Thymus (tissue), 11 donors: Measurements from ENCODE around the gene CRYZ. TPM values are rescaled to one million over a fixed set of nuclear protein-coding genes. Genes with fewer than 3 reads are reported as not detected.
"Not testable (repeated sequence)": the region's sequence is repeated elsewhere in the genome, so short reads cannot be mapped to it uniquely, and the experiment has no call there.

Experiments
- DNase-seq, 9 donors: peaks; one replicate each; pipeline ENCODE4 v3.0.0-alpha.2; 2013; ENCODE audit warnings: low spot score in 9 of 9, low read depth in 6 of 9, missing footprints in 1 of 9
- H3K27ac ChIP-seq, 2 donors: one replicate each; pipeline ENCODE4 v1.5.1; 2013; ENCODE audit warnings: control low read depth in 1 of 2, low read depth in 1 of 2, low read length in 1 of 2, mild to moderate bottlenecking in 1 of 2, moderate library complexity in 1 of 2
- H3K27me3 ChIP-seq, 2 donors: one replicate each; pipeline ENCODE4 v1.5.1; 2013; ENCODE audit warnings: low read length in 1 of 2; ENCODE audit not compliant: control insufficient read depth in 2 of 2, insufficient read depth in 1 of 2
- H3K36me3 ChIP-seq, 2 donors: one replicate each; pipeline ENCODE4 v1.5.1; 2013; ENCODE audit warnings: low read length in 1 of 2, mild to moderate bottlenecking in 1 of 2, moderate library complexity in 1 of 2; ENCODE audit not compliant: control insufficient read depth in 2 of 2, insufficient read depth in 2 of 2
- H3K4me1 ChIP-seq, 2 donors: one replicate each; pipeline ENCODE4 v1.5.1; 2013; ENCODE audit warnings: low read length in 2 of 2; ENCODE audit not compliant: control insufficient read depth in 2 of 2, insufficient read depth in 2 of 2
- H3K4me3 ChIP-seq, 2 donors: one replicate each; pipeline ENCODE4 v1.5.1; 2013; ENCODE audit warnings: low read length in 2 of 2, control low read depth in 1 of 2, mild to moderate bottlenecking in 1 of 2
- H3K9me3 ChIP-seq, 2 donors: one replicate each; pipeline ENCODE4 v1.5.1; 2013; ENCODE audit warnings: low read length in 1 of 2, mild to moderate bottlenecking in 1 of 2; ENCODE audit not compliant: control insufficient read depth in 2 of 2, insufficient read depth in 1 of 2
- WGBS: extraction: QIAGEN DNeasy Blood & Tissue Kit; methylation state at CpG from one replicate; pipeline ENCODE4 v1.1.7; 2013; 5-methylcytosine and 5-hydroxymethylcytosine counted together
- polyA plus RNA-seq: library from polyadenylated mRNA; stranded (reverse); fragments of 200-250 nt; gene quantifications from one replicate; pipeline ENCODE4 v1.2.3, GENCODE V29; 2013
- total RNA-seq: library from RNA; stranded (reverse); fragments of 120-200 nt; gene quantifications from one replicate; pipeline ENCODE4 v1.2.4, GENCODE V29; 2013
- donor health status: healthy.

The CRYZ gene
- total and polyA plus RNA-seq, 2 donors: 38.8 to 50.9 TPM

- Histone ChIP-seq H3K4me1 (no peaks in the 10 kb centered on the region), H3K36me3 (no peaks in the 10 kb centered on the region), H3K27ac (no peak overlapping the region), H3K4me3 (no peak overlapping the region), H3K27me3 (no peaks in the 10 kb centered on the region), H3K9me3 (no peaks in the 10 kb centered on the region)
- 94% methylated on average over 2 of the region's 2 CpGs for WGBS
- no peak for DNase-seq
Measured at GRCh38 chr1:74679811-74680210, 53.0 kb downstream of the CRYZ start.

- Histone ChIP-seq H3K9me3 (no peaks in the 10 kb centered on the region), H3K27ac (no peak overlapping the region), H3K4me1 (no peaks in the 10 kb centered on the region), H3K36me3 (no peaks in the 10 kb centered on the region), H3K27me3 (peaks cover 0 to 16% of the 10 kb centered on the region in 2 donors), H3K4me3 (no peak overlapping the region)
- DNase-seq: no peak
Measured at GRCh38 chr1:74677926-74678325, 54.9 kb downstream of the CRYZ start.

DNA sequence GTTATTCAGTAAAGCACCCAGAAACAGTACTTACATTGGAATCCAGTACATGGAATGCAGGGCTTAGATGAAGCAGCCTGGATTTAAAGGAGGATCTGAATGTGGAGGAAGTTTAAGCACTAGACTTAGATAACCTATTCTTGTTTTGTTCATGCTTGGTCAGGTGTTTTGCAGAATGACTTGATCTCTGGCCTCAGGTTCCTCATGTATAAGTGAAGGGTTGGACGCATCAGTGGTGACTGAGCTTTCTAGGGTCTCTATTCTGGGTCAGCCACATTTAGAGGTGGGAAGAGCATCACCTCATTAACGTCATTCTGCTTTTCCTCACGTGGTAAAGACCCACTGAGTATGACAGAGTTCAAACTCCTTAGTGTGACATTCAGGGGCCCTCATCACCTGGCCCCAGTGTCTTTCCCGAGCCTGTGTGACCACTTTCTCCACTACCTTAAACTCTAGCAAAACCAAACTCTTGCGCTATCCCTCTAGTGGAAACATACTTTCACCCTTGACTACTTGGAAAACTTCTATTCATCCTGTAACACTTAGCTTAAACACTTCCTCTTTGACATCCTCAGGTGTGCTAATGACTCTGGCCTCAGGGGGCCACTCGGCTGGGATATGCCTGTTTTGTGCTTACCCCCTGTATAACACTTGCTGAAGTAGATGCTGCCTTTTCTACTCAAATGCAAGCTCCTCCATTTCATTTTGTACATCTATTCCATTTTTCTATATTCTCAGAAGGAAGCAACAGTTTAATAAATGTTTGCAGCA lies 58.4 kb downstream of the CRYZ start:
- Histone ChIP-seq H3K27ac (peak overlapping the region in 1 of 2 donors; percentile 23), H3K36me3 (no peaks in the 10 kb centered on the region), H3K27me3 (peaks cover 0 to 17% of the 10 kb centered on the region in 2 donors), H3K4me1 (no peaks in the 10 kb centered on the region), H3K4me3 (no peak overlapping the region), H3K9me3 (no peaks in the 10 kb centered on the region)
- no peak for DNase-seq
- 61% methylated on average over 6 of the region's 6 CpGs for WGBS

GRCh38 chr1:74673351-74674111 lies 59.3 kb downstream of the CRYZ start, which contains the start of gene ERICH3:
Gene ERICH3, minus strand, starts transcription at chr1:74673792. Its CDS starts 273 bp downstream, at chr1:74673519.
- 3% methylated on average over 44 of the region's 44 CpGs for WGBS
- no peaks in the 10 kb centered on the region for H3K9me3 ChIP-seq
- H3K4me1 ChIP-seq: no peaks in the 10 kb centered on the region
- peaks cover 0 to 17% of the 10 kb centered on the region in 2 donors for H3K27me3 ChIP-seq
- peak within 1 kb of the TSS in 1 of 2 donors; percentile 23 for H3K27ac ChIP-seq
- no peak for DNase-seq
- H3K4me3 ChIP-seq: peak within 1 kb of the TSS in 1 of 2 donors; percentile 7
- no peaks in the 10 kb centered on the region for H3K36me3 ChIP-seq

DNA sequence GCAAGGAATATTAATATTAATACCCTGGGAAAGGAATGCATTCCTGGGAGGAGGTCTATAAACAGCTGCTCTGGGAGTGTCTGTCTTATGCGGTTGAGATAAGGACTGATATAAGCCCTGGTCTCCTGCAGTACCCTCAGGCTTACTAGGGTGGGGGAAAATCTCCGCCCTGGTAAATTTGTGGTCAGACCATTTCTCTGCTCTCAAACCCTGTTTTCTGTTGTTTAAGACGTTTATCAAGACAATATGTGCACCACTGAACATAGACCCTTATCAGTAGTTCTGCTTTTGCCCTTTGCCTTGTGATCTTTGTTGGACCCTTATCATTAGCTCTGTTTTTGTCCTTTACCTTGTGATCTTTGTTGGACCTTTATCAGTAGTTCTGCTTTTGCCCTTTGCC lies 62.0 kb downstream of the CRYZ start:
- not testable (repeated sequence) for H3K9me3 ChIP-seq, H3K4me1 ChIP-seq, H3K27ac ChIP-seq, DNase-seq, H3K4me3 ChIP-seq, H3K36me3 ChIP-seq
- 95% methylated on average over 3 of the region's 3 CpGs for WGBS
- H3K27me3 ChIP-seq: peaks cover 0 to 17% of the 10 kb centered on the region in 2 donors

Other genes with a start within 250 kb of the CRYZ start
- gene LRRC53, start 220.4 kb downstream of the CRYZ start, total RNA-seq: 0.19 TPM
- 0.05 TPM for gene LRRC53, start 220.4 kb downstream of the CRYZ start, polyA plus RNA-seq
- 5.2 TPM for gene ERICH3, start 59.3 kb downstream of the CRYZ start, total RNA-seq
- 0.78 TPM for gene ERICH3, start 59.3 kb downstream of the CRYZ start, polyA plus RNA-seq
- 34.2 TPM for gene TYW3, start 102 bp upstream of the CRYZ start, total RNA-seq
- 25.5 TPM for gene TYW3, start 102 bp upstream of the CRYZ start, polyA plus RNA-seq